ENCODE measurements around the gene NFIA.
A peak's percentile ranks its signal among the peaks of the same experiment; 100 is the strongest.

The NFIA gene

DNA sequence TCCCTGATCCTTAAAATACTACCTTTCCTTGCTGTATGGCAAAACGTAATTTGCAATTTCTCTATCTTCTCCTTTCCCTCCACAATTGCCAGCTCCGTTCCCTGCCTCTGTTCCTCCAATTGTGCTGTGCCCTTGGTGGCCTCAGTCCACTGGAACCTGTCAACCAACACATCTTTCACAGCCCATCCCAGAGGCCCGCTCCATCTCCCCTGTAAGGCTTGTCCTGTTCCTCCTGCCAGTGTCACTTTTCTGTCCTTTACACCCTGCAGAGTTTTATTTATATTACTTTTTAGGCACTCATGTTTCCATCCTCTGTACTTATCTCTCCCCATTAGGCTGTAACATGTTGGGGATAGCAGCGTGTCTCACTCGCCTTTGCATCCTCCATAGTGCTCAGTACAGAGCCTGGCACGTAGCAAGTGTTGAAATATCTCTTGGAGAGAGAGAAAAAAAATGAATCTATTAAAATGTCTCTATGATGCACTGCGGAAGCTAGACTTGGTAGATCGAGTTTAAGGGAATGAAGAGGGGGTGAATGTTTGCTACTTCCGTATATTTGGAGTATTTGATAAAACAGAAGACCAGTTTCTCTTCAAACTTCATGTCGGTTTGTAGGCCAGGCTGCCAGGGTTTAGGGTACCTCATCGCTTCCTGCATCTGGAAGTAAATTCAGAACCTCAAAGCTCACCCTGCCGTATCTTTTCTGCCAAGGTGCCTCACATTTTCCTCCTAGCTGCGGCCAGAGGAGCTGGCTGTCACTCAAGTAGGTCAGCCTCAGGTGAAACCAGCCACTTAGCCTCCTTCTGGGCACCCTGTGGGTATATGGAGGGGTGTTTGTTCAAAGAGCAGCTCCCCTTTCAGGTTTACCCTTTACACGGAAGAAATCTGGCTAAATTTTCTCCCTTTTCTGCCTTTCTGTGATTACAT lies 338.8 kb downstream of the NFIA start:
- no peak for DNase-seq

DNA sequence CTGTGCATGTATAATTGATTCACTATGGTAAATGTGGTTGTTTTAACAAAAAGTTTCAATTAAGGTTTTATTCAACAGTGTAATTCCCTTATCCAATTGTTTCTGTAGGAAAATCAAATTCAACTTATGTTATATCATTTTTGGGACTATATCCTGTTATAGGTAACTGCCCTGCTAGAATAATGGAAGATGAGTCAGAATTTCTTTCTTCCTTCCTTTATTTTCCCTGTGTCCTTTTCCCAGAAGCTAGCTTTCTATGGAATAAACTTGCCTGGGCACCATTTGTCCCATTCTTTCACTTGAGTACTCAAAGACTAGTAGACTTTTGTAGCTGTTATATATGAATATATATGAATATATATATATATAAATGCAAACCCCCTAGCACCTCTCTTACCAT lies 341.3 kb downstream of the NFIA start:
- no peak for DNase-seq

DNA sequence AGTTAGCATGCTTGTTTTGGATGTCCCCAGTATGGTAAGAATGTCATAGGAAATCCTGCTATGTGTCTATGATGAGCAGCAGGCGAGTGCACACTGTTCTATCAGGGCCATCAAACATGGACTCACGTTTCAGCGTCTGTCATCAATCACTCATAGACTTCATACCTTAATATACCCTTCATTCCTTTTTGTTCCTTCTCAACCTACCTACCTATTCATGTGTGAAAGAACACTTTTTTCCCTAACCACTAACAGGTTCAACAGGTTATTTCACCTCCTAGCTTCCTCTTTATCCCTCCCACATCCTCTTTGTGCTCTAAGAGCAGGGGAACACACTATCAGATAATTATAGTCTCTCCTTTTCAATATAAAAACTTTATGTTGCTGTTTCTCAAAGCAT lies 342.0 kb downstream of the NFIA start:
- DNase-seq = peak; percentile 98

DNA sequence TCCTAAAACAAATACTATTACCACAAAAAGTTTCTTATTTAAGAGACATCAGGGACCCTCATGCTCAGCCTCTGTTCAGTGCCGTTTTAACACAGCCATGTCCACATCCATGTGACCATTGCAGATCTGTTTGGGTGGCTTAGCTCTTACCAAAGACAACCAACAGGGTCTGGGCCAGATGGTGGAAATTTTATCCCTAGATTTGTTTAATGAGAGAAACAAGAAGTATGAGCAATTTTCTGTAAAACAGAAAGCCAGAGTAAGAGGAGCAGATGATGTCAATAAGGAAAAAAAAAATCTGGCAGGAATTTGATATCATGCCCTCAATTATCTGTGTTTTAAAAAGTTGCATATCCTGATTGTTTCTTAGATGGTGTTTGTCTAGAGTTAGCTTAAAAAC lies 342.7 kb downstream of the NFIA start:
- DNase-seq = peak; percentile 53

DNA sequence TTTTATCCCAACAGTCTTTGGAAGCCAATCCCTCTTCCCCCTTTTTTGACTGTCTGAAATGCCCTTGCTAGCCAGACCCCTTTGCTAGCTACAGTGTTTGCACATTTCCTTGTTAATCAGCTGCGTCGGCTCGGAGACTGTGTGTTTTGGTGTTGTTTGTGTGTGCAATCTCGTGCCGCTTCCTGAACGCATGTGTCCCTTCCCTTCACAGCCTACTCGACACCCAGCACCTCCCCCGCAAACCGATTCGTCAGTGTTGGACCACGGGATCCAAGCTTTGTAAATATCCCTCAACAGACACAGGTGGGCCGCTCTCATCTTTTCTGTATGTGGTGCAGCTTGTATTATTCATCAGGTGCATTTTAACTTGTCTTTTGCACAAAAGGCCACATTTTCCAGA lies 343.9 kb downstream of the NFIA start:
- peak; percentile 75 for DNase-seq

DNA sequence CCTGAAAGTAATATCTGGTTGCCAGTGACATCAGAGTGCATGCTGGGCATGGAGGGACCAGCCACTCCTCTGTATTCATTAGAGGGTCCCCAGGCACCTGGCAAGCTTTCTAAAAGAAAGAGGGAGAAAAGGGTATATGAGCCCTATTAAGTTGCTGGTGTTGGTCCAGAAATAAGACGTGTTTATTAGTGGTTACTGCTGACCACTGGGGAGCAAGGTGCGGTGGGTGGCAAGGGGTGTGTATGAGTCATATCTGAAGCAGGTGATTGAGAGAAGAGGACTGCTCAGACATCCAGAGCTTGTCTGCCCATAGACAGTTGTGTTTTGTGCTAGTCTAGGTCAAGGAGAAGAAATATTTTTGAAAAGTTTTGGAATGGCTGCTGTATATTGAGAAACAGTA lies 344.5 kb downstream of the NFIA start:
- DNase-seq = peak; percentile 43

DNA sequence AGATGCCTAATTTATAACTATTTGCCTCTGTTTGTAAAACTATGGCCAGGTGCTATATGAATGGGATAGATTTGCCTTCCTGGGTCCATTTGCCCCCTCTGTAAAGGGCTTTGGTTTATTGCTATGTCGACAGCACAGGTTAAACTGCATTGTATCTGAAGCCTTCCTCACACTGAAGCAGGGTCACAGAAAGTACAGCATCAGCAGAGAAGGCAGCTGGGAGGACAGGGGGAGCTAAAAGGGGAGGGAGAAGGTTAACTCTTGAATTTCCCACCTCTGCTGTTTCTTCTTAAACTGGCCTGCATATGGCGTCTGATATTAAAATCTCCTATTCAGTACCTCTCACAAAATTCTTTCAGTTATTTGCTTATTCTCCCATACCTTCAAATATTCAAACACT lies 345.1 kb downstream of the NFIA start:
- no peak for DNase-seq

DNA sequence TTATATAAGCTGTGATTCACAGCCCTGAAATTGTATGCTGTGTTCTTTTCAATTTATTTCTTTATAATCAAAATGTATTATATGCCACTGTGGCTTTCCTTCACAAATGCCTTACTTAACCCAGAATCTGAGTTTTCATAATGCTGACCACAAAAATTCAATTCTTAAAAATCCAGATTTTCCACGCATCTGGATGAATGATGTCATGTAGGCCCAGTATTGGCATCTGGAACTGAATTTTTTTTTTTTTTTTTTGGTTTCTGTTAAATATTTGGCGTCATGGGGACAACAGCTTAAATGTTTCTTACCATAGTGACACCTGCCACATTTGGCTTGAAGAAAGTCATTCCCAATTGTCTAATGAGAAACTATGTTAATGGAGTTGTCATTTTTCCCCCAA lies 345.8 kb downstream of the NFIA start:
- no peak for DNase-seq

DNA sequence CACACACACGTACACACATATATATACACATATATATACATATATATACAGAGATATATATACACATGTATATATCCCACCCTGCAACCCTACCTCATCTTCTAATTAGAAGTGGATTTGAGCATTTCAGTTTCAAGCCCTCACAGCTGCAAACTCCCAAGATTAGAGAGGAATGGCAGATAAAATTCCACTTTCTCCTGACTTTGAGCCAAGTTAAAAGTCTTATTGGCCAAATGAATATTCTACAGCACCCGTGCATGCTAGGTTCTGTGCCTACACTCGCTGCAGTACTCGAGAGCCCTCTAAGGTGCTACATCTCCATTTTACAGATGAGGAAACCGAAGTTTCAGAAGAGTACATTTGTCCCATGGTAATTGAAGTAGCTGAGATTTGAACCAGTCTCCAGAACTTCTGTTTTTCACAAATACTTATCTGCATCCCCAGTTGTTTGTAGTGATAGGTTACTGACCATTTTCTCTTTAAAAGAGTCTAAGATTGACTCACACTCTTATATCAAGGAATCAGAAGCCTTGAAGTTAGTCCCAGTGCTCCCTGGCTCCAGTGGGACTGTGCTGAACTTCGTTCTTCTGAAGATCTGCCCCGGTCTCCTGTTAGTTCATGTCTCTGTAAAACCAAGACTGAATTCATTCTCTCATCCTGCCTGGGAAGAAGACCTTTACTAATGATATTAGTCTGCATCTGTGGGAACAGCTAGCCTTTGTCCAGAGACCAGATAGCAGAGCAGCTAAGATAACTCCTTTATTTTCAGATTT lies 350.4 kb downstream of the NFIA start:
- no peak for DNase-seq

DNA sequence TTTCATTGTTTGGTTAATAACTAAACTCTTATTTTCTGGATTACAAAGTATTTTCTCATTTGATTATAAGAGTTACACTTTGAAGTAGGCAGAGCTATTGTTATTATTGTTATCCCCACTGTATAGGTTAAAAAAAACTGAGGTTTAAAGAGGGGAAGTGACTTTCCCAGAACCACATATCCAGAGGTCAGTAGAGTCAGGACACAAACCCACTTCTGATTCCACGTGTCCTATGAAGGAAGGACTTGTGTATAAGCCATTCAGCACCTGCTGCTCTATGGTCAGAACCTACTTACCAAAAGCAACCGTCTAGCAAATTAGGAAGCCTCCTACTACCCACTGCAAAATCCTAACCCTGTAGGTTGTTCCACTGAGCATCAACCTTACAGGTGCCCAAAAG lies 351.3 kb downstream of the NFIA start:
- DNase-seq = no peak

DNA sequence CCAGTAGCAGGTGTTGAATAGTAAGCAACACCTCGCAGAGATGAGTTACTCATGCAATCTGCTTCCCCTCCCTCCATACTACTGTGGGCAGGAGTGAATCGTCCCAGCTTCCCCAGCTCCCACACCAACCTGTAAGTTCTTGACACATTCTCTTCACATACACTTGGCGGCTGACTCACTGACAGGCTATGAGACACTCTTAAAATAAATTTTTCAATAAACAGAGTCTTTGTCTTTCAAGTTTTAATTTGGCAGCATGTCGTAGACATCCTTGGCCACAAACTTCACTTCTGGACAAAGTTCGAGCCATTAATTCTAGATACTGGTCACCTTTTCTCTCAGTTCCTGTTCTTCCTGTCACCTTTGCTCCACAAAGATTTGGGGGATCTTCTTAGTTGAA lies 351.9 kb downstream of the NFIA start:
- DNase-seq = no peak

DNA sequence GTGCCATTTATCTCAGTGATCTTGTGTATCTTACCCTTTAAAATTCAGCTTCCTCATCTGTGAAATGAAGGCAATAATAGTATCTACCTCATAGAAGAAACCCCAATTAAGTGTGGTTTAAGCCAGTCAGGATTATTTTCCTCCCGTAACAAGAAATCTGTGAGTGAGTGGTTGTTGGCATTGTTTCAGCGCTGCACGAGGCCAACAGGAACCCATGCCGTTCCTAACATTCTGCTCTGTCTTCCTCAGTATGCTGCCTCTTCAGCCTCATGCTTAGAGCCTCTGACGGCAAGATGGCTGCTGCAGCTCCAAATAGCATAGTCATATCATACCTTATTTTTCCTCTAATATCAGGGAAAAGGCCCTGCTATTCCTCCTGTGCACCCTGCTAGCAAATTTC lies 352.9 kb downstream of the NFIA start:
- DNase-seq = no peak

DNA sequence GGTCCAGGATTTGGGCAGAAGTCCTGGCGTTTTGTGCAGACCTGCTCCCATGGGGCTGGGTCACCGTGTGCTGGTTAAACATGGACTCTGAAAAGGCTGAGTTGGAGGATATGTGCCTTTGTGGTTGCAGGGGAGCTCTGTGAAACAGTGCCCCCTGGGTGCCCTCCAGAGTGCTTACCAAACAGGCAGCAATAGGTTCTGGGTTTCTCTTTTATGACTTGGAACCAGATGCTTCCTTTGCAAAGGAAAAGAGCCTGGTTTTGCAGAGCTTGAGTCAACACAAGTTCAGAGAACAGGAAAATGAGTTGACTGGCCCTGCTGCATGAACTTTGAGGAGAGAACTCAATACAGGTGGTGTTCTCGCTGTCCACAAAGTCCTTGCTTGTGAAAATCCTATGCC lies 353.7 kb downstream of the NFIA start:
- DNase-seq = no peak

DNA sequence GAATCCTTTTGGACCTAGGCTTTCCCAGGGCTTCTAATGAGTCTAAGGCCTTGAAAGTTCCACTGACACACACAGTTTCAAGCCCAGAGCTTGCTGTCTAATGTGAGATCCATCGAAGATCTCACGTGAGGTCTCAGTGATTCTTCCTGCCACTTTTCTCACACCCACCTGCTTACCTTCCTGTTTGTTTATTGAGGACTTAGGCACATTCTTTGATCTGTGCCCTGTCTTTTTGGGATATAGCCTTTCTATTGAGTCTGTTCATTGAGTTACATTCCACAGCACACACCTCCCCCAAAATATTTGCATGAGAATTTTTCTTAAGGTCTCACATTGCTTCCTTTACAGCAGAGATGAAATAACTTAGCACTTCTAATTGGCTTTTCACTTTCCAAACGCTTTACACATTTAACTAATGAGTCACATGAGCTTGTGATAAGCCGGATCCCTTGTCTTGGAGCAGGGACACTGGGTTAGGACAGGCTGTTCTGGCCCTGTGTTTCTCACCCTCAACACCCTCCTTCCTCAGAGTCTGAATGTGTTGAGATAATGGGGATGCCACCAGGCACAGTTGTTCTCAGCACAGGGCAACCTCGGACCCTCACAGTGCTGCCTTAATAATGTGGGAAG lies 354.2 kb downstream of the NFIA start:
- no peak for DNase-seq

DNA sequence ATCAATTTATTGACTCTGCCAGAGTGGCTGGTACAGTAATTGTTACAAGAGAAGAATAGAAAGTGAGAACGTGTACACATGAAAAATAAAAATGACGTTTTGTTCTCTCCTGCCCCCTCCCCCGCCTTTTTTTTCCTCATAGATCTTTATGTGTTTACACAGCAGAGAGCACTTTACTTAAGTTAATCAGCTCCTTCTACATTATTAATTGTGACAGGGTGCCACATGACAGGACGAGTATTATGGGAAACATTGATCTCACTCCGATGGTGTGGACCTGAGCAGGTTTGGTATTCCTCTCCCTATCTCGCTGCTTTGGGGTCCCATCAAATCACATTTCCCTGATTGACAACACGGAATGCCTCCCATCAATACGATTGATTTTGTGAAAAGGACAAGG lies 356.9 kb downstream of the NFIA start:
- peak; percentile 73 for DNase-seq

DNA sequence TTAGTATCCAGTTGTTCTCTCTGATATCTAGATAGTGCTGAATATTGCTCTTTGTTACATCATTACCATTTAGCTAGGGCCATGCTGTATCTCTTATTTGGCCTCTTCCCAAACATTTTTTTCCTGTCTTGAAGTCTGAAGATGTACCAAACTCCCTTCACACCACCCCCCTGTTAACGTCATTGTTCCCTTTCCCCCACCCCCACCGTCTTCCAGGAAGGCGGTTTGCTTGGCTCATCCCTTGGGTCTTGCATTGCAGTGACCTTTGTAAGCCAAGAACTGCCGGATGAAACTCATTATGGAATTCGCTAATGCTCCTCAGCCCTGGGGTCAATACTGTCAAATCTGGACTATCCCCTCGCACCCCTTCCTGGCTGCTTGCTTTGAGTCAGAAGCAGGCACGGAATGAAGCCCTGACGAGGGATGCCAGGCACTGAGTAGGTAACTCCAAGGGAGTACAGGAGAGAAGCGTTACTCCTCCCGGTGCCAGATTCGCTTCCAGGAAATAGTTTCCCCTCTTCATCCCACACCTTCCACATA lies 359.4 kb downstream of the NFIA start:
- no peak for DNase-seq

DNA sequence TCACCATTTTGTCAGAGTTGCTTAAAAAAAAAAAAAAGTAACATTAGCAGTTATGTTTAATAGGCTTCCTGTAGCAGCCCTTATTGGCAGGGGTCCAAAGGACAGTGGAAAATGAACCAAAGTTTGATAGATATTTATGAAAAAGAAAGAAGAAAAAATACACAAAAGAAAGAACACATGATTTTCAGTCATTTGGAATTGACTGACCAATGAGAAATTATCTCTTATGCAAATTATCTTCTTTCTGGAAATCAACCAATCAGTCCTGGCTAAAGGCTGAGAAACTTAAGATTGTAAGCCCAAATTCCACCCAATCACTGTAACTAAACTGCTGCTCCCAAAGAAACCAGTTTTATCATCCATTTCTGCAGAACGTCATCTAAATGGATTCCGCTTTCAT lies 360.2 kb downstream of the NFIA start:
- DNase-seq = no peak

DNA sequence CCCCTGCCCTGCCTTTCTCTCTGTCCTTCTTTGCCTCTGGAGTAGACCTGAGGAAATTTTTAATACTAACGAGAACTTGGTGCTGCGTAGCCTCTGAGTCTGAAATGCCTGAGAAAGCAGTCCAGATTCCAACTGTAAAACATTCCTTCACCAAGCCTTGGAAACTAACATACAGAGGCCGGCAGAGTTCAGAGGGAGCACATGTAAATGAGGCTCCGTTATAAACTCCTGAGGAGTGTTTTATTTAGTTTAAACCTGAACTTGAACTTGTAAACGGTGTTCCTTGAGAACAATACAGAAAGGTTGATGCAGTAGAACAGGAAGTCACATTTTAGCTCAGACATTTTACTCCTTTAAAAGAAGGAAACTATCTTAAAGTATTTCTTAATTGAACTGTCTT lies 361.9 kb downstream of the NFIA start:
- DNase-seq = no peak

DNA sequence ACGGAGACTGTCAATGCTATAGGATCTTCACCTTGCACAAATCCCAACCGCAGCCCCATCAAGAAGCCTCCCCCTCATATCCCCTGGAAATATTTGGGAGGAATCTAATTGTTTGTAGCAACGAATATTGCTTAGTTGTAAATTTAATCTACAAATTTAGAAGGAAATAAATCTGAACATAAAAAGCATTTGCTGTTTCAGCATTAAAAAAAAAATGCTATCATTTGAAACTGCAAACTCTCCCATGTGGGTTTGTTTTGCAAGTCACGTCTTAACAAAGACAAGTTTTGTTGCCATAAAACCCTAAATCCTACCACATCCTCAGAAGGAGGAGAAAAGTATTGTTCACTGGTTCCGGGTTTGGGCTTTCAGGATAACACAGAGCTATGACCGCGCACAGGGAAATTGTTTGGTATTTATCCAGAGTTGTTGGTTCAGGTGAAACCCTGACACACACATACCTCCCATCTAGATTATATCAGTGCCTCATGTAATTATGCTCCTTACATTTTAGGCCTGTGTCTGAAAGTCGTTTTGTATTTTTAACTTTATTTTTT lies 363.0 kb downstream of the NFIA start:
- no peak for DNase-seq

DNA sequence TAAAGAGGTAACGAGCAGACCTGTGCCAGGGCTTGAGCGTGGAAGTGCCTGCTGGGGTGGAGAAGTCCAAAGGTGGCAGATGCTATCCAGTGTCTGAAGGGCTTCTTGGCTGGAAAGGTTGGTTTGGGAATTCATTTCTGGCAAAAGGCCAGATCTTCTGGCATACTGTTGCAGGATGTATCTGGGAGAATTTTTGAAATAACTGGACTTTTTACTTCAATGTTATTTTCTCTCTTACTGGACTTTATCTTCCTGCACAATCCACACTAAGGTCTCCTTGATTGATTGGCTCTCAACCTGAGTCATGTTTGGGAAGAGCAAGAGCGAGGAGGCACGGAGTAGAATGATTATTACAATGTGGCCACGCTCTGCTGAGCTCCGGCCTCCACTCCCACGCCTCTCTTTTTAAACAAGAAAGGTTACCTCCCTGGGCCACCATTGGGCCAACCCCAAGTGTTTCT lies 364.2 kb downstream of the NFIA start:
- DNase-seq = no peak

DNA sequence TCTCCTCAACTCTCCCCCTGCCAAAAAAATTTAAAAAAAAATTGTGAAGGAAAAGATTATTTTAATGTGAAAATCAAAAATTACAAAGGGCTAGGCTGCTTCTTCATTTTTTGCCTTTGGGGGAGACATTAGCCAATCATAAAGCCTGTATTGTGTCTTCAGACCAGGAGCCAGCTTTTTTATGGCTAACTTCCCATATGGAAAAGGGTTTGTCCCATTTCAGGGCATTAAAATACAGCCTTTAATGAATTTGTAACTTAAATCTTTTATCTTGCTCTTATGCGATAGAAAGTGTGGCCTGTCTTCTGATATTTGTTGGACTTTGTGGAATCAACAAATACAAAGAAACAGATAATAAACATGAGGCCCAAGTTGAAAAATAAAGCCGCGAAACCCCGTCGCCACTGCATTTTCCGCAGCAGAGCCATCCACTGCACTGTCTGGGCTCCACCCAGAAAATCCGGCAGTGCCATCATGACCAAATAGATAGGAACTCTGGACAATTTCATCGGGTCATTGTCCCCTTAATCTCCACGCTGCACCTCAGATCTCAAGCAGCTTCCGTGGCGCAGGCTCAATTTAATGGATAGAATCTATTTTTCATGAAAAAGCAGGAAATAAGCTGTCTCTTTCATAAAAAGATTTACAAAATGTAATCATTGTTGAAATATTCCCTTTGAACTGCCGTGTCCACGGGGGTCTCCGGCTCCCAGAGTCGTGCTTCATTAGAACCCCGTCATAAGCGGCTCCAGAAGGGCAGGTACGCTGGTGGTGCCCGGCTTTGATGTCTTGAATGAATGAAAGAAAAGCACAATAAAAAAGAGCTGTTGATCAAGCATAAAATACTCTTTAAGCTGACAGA lies 365.0 kb downstream of the NFIA start:
- no peak for DNase-seq

DNA sequence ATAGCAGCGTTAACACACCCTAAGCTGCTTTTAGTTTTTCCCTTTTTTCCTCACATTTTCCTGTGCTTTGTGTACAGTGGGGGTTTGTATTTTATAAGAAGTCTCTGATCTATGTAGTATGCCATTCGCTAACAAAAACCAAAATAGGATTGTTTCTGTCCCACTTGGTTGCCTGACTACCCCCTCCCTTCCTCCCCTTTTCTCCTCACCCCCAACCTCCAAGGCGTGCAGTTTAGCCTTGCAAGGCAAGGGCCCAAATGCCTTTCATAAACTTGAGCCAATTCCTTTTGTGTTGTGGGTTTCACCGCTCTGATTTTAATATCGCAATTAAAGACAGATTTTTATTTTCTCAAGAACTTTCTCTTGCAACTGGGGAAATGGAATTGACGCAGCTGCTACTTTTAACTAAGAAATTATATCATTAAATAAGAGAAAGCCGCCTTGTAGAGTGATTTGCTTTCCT lies 365.6 kb downstream of the NFIA start:
- DNase-seq = no peak
